Measurements from ENCODE around the gene PACS2.

PACS2 gene

DNA sequence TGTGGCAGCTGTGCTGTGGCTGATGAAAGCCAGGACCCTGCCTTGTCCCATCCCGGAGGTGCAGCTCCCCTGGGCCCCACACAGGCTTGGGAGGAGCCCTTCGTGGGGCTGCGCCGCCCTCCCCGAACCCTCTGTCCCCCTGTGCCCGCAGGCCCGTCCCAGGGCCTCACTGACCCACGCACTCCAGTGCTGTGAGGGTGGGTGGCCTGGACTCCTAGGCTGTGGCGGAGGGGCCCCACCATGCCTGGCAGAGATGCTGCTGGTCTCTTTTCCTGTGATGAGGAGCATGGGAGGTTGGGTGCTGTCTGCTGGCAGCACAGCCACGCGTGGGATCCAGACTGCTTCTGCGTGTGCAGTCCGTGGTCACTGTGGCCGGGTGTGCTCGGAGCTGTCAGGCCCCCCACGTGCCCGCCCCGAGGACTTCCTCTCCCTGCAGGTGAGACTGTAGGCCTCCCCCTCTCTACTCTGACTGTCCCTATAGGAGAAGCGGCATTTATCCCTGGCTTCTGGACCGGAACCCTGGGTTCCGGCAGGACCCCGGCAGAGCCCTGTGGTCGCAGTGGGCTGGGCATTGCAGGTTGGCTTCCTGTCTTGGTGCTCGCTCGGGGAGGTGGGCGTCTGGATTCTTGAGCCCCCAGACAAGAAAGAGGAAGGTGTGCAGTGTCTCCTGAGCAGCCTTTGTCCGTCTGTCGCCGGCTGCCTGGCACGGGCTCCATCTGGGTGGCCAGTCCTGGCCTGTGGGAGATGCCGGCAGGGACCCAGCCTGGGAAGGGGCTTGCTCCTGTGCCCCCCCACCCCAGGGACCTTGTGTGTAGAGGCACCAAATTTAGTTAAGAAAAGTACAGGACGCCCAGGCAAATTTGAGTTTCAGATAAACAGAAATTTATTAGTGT lies 107.4 kb downstream of the PACS2 start:
- DNase-seq (ENCODE audit: low spot score) = no peak
- peak overlapping the region; percentile 95 for H3K4me3 ChIP-seq
- TF ChIP-seq, protein P1, sequence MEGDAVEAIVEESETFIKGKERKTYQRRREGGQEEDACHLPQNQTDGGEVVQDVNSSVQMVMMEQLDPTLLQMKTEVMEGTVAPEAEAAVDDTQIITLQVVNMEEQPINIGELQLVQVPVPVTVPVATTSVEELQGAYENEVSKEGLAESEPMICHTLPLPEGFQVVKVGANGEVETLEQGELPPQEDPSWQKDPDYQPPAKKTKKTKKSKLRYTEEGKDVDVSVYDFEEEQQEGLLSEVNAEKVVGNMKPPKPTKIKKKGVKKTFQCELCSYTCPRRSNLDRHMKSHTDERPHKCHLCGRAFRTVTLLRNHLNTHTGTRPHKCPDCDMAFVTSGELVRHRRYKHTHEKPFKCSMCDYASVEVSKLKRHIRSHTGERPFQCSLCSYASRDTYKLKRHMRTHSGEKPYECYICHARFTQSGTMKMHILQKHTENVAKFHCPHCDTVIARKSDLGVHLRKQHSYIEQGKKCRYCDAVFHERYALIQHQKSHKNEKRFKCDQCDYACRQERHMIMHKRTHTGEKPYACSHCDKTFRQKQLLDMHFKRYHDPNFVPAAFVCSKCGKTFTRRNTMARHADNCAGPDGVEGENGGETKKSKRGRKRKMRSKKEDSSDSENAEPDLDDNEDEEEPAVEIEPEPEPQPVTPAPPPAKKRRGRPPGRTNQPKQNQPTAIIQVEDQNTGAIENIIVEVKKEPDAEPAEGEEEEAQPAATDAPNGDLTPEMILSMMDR (IDR thresholded peaks at IDR 0.05) = no peak
- peak overlapping the region; percentile 25 to 91 for H3K27ac ChIP-seq

DNA sequence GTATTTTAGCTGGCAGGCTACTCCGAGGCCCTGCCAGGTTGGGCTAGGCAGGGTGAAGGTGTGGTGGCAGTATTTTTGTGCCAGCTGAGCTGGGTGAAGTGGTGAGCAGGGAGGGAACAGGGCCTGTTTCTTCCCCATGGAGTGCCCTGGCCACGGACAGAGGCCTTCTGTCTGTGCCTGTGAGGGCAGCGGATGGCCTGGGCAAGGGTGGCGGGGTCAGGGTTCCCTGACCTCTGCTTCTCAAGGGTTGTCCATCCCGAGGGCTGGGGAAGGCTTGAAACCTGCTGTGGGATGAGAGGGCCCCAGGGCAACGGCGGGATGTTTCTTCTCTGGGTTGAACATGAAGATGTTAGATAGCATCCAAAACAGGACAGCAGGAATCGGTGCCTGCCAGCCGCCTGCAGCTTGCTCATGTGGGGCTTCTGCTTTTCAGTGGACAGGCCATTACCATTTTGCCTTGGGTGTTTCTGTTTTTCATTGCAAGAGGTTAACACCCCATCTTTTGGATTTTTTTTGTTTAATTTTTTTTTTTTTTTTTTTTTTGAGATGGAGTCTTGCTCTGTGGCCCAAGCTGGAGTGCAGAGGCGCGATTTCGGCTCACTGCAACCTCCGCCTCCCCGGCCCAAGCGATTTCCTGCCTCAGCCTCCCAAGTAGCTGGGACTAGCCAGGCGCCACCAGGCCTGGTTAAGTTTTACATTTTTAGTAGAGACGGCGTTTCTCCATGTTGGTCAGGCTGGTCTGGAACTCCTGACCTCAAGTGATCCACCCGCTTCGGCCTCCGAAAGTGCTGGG lies 108.3 kb downstream of the PACS2 start:
- no peak for DNase-seq (ENCODE audit: low spot score)
- Histone ChIP-seq H3K27ac (peak overlapping the region in 1 of 2 donors; percentile 49), H3K4me3 (no peak overlapping the region)
- TF ChIP-seq, protein P1 (IDR thresholded peaks at IDR 0.05) = no peak

DNA sequence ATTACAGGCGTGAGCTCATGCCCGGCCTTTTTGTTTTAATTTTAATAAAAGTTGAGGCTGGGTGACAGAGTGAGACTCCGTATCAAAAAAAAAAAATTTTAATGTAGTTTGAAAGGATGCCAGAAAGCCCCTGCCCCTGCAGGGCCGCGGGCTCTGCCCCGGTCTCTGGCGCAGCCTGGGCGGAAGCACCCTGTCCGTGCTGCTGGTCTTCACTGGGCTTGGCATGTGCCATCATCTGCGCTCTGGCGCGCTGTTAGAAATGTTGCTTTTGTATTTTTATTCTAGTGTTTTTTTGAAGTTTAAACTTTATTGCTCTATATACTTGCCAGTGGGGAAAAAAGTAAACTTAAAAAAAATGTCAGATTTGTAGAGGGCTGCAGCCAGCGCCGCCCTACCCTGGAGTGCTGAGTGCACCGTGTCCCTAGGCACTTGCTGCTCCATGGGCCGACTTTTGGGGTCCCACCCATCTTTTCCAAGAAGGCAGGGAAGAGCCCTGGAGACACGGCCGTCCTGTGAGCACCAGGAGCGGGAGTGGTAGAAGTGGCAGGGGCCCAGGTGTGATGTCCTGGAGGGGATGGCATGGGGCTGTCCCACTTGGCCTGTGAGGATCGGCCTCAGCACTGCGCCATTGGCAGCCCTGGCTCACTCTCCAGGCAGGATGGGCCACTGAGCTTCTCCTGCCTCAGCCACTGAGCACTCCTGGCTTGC lies 109.1 kb downstream of the PACS2 start:
- Histone ChIP-seq H3K4me3 (no peak overlapping the region), H3K27ac (no peak overlapping the region)
- TF ChIP-seq, protein P1 (IDR thresholded peaks at IDR 0.05) = no peak
- DNase-seq (ENCODE audit: low spot score) = no peak

DNA sequence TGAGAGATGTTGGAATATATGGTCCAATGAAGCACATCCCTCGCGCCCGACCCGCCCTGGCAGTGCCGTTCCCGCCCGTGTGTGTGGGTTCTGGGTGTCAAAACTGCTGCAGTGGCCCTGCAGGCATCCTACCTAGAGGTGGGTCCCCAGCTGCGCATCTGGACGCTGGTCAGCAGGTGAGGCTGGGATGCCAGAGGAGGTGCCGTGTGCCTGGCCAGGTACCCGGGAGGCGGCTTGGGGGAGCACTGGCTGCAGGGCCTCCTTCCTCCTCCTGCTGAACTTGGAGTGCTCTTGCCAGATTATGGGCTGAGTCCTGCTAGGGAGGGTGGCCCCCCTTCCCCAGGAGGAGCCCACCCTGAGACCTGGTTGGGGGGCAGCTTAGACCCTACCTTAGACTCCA lies 110.3 kb downstream of the PACS2 start:
- Histone ChIP-seq H3K4me3 (no peak overlapping the region), H3K27ac (no peak overlapping the region)
- DNase-seq (ENCODE audit: low spot score) = no peak
- TF ChIP-seq, protein P1 (IDR thresholded peaks at IDR 0.05) = no peak

DNA sequence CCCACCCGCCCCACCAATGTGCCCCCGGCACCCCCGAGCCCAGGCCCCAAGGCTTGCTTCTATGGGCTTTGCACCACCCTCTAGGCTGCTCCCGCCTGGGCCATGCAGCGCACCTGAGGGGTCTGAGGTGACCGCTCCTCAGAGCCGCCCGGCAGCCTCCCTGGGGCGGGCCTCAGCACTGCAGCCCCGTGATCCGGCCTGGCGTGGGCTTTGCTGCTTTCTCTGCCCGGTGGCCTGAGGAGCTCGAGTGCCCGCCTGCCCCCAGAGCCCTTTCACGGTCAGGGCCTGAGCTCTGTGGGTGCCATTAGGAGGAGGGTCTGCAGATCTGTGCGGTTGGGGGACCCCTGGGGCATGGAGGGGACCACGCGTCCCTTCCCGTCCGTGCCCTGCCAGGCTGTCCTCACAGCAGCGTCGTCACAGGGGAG lies 111.3 kb downstream of the PACS2 start:
- TF ChIP-seq, protein P1 (IDR thresholded peaks at IDR 0.05) = no peak
- no peak overlapping the region for H3K27ac ChIP-seq
- H3K4me3 ChIP-seq = no peak overlapping the region
- no peak for DNase-seq (ENCODE audit: low spot score)

DNA sequence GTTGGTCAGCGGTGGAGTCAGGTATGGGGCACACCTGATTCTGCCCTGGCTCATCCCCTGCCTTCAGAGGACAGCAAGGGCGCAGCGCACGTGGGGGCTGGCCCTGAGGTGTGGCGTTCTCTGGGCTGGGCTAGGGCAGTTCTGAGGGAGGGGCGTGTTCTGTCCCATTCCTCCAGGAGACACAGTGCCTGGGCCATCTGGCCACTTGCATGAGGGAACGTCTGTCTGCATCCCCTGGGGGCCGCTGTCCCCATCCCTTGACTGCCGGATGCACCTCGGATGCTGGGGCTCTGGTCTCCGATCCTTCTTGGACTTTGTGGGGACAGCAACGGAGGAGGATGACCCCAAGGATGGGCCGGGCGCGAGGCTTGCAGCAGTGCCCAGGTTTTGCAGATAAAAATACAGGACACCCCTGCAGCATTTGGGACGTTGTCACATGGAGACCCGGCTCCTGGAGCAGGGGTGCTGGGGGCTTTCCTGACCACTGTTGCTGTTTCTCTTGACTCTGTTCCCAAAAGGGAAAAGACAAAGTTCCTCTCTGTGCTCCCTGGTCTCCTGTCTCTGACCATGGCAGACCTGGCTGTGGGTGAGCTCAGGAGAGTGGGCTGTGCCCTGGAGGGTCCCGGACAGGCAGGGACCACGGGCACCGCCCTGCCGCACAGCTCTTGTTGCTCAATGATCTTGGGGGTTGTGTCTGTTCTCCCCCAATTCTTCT lies 112.0 kb downstream of the PACS2 start:
- Histone ChIP-seq H3K27ac (no peak overlapping the region), H3K4me3 (no peak overlapping the region)
- DNase-seq (ENCODE audit: low spot score) = no peak
- TF ChIP-seq, protein P1 (IDR thresholded peaks at IDR 0.05) = no peak
